ENCODE measurements around the gene SMU1.
A peak's percentile ranks its signal among the peaks of the same experiment; 100 is the strongest.

The SMU1 gene

GRCh38 chr9:33076046-33077004 is at the start of gene SMU1:
SMU1 (minus strand) TSS chr9:33076674; CDS start chr9:33076608, 66 bp downstream.
- peak; percentile 73 to 98 for DNase-seq

- no peak for DNase-seq
Measured at GRCh38 chr9:33125461-33125860, 49.0 kb upstream of the SMU1 start.

- no peak for DNase-seq
Measured at GRCh38 chr9:33124751-33125381, 48.4 kb upstream of the SMU1 start.

GRCh38 chr9:33124046-33124445 is 47.6 kb upstream of the SMU1 start:
- no peak for DNase-seq

- DNase-seq, result no peak
Measured at GRCh38 chr9:33123407-33124031, 47.0 kb upstream of the SMU1 start.

GRCh38 chr9:33120620-33121019 is 44.1 kb upstream of the SMU1 start:
- no peak for DNase-seq

- no peak for DNase-seq
Measured at GRCh38 chr9:33117796-33118195, 41.3 kb upstream of the SMU1 start.

- no peak for DNase-seq
Measured at GRCh38 chr9:33117306-33117705, 40.8 kb upstream of the SMU1 start.

- no peak for DNase-seq
Measured at GRCh38 chr9:33116860-33117259, 40.4 kb upstream of the SMU1 start.

GRCh38 chr9:33114746-33115145 is 38.3 kb upstream of the SMU1 start:
- DNase-seq, result no peak

- DNase-seq, result no peak
Measured at GRCh38 chr9:33113799-33114547, 37.5 kb upstream of the SMU1 start.

- no peak for DNase-seq
Measured at GRCh38 chr9:33112094-33112493, 35.6 kb upstream of the SMU1 start.

GRCh38 chr9:33111631-33112030 is 35.2 kb upstream of the SMU1 start:
- no peak for DNase-seq

GRCh38 chr9:33110686-33111085 is 34.2 kb upstream of the SMU1 start:
- DNase-seq, result no peak

GRCh38 chr9:33109850-33110595 is 33.5 kb upstream of the SMU1 start:
- DNase-seq, result no peak

GRCh38 chr9:33109097-33109496 is 32.6 kb upstream of the SMU1 start:
- DNase-seq, result no peak

GRCh38 chr9:33108472-33108871 is 32.0 kb upstream of the SMU1 start:
- DNase-seq, result no peak

- DNase-seq, result no peak
Measured at GRCh38 chr9:33107762-33108161, 31.3 kb upstream of the SMU1 start.

GRCh38 chr9:33106827-33107621 is 30.6 kb upstream of the SMU1 start:
- no peak for DNase-seq

- DNase-seq, result no peak
Measured at GRCh38 chr9:33106372-33106771, 29.9 kb upstream of the SMU1 start.

- no peak for DNase-seq
Measured at GRCh38 chr9:33105959-33106358, 29.5 kb upstream of the SMU1 start.
